GM19035 (cell line): ENCODE results near the gene CYP4F8.
"Not testable (repeated sequence)": the region's sequence is repeated elsewhere in the genome, so short reads cannot be mapped to it uniquely, and the experiment has no call there.

Experiments
- ATAC-seq: cut with Tn5 transposase; IDR thresholded peaks from one replicate; pipeline ENCODE4 v1.9.1; 2021; ENCODE audit not compliant: unreplicated experiment

The CYP4F8 gene, protein sequence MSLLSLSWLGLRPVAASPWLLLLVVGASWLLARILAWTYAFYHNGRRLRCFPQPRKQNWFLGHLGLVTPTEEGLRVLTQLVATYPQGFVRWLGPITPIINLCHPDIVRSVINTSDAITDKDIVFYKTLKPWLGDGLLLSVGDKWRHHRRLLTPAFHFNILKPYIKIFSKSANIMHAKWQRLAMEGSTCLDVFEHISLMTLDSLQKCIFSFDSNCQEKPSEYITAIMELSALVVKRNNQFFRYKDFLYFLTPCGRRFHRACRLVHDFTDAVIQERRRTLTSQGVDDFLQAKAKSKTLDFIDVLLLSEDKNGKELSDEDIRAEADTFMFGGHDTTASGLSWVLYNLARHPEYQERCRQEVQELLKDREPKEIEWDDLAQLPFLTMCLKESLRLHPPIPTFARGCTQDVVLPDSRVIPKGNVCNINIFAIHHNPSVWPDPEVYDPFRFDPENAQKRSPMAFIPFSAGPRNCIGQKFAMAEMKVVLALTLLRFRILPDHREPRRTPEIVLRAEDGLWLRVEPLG

GRCh38 chr19:15614507-15615379 lies at the start of gene CYP4F8:
Gene CYP4F8 (plus strand): TSS chr19:15615218. CDS start chr19:15615617, 399 bp downstream.
- ATAC-seq = no peak

- ATAC-seq = no peak
Measured at GRCh38 chr19:15570420-15570819, 44.6 kb upstream of the CYP4F8 start.

GRCh38 chr19:15575406-15575805 lies 39.6 kb upstream of the CYP4F8 start:
- ATAC-seq = no peak

DNA sequence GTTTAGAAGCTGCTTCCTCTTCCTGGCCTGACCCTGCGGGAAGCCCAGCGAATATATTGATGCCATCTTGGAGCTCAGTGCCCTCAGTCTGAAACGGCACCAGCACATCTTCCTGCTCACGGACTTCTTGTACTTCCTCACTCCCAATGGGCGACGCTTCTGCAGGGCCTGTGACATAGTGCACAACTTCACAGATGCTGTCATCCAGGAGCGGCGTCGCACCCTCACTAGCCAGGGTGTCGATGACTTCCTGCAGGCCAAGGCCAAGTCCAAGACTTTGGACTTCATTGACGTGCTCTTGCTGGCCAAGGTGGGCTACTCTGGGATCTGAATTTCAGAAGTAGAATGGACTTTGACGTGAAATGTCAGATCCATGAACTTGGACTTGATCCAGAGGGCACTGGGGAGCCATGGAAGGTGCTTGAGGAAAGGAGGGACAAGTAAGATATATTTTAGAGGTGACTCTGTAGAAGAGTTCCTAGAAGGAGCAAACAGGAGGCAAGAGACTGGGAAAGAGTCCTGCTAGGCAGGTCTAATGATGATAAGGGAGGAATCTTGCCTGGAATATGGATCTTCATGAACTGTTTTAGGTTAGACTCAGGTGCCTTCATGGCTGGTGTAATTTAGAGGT lies 38.4 kb upstream of the CYP4F8 start:
- no peak for ATAC-seq

DNA sequence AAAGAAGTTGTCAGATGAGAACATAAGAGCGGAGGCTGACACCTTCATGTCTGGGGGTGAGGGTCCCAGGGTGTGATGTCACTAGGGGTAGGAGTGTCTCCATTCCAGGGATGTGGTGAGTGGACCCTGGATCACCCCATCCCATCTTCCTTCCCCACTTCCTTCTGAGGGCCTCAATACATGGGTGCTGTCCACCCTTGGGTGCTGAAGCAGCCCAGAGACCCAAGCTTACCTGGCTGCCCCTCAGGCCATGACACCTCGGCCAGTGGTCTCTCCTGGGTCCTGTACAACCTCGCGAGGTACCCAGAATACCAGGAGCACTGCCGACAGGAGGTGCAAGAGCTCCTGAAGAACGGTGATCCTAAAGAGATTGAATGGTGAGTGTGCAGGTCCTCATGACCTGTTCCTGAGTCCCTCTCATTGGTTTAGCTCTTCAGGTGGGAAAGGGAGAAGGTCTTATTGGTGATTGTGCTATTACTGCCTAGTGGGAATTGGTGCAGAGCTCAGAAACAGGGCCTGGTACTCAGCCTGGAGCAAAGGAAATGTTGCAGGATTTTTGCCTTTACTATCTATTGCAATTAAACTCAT lies 37.7 kb upstream of the CYP4F8 start:
- no peak for ATAC-seq

GRCh38 chr19:15583346-15583745 lies 31.7 kb upstream of the CYP4F8 start:
- ATAC-seq = no peak

- no peak for ATAC-seq
Measured at GRCh38 chr19:15584095-15584494, 30.9 kb upstream of the CYP4F8 start.

GRCh38 chr19:15584541-15585115 lies 30.4 kb upstream of the CYP4F8 start:
- ATAC-seq = no peak

- ATAC-seq = no peak
Measured at GRCh38 chr19:15587663-15588062, 27.4 kb upstream of the CYP4F8 start.

DNA sequence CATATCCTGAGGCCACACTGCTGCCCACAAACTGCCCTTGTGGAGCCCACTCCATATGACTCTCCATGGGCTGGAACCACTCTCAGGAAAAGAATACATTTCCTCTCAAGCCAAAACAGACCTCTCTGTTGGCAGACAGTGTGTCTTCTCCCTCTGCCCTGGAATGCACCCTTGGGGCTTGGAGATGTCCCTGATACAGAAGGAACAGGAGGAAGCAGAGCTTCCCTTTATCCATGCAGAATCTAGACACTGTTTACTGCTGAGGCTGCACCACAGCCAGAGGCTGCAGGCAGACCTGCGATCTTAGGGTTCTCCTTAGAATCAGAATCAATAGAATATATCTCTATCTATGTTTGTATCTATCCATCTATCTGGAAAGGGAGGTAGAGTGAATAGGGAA lies 26.8 kb upstream of the CYP4F8 start:
- ATAC-seq = no peak

DNA sequence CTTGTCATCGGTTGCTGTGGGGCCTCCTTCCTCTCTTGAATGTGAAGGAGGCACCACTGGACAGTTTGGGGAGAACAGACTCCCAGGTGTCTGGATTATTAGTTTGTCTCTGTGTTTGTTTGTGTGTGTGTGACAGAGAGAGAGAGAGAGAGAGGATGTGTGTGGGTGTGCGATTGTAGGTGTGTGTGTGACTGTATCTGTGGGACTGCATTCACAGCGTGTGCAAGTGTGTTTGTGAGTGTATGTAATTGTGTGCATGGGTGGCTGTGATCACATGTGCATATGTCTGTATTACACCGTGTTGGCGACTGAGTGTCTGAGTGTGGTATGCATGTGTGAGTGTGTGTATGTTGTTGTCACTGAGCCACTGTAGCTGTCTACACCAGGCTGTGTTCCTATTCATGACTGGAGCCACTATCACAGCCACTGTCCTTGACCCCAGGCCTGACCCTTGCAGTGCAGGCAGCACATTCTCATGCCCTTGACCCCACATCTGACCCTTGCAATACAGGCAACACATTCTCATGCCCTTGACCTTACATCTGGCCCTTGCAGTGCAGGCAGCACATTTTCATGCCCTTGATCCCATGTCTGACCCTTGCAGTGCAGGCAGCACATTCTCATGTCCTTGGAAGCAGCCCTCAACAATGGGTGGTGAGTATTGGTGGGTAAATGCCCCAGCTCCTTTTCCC lies 25.1 kb upstream of the CYP4F8 start:
- no peak for ATAC-seq

DNA sequence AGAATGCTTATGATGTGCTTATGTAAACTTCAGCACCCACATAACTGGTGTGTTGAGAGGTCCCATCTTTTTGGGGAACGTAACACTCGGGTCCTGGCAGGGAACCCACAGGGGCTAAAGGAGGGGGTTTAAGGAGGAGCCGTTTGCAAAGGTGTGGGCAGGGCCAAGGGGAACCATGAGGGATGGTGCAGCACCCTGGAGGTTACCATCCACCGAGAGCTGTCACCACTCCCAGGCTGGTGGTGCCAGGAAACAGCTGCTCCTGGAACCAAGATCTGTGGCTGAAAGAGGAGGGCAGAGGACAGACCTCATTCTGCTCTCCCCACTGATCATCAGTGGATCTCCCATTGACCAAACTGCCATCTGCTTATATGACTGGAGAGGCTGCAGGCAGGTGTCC lies 23.2 kb upstream of the CYP4F8 start:
- ATAC-seq = no peak

DNA sequence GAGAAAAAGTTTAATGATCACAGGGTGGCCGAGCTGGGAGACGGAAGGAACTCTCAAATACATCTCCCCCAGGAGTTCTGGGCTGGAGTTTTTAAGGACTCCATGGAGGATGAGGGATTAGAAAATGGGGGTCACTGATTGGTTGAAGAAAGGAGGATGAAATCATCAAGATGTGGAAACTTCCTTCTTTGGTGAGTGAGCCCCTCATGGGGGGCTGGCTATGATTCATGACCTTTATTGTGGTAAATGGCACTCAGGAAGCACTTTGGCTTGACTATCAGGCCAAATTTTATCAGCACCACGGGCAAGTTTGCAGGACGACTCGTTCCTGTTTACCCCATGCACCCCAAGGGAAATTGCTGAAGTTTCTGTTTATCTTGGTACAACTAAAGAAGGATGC lies 22.5 kb upstream of the CYP4F8 start:
- ATAC-seq = not testable (repeated sequence)

GRCh38 chr19:15593766-15594165 lies 21.3 kb upstream of the CYP4F8 start:
- ATAC-seq = not testable (repeated sequence)

- no peak for ATAC-seq
Measured at GRCh38 chr19:15595069-15595468, 19.9 kb upstream of the CYP4F8 start.

- ATAC-seq = not testable (repeated sequence)
Measured at GRCh38 chr19:15607978-15608925, 6.8 kb upstream of the CYP4F8 start.

DNA sequence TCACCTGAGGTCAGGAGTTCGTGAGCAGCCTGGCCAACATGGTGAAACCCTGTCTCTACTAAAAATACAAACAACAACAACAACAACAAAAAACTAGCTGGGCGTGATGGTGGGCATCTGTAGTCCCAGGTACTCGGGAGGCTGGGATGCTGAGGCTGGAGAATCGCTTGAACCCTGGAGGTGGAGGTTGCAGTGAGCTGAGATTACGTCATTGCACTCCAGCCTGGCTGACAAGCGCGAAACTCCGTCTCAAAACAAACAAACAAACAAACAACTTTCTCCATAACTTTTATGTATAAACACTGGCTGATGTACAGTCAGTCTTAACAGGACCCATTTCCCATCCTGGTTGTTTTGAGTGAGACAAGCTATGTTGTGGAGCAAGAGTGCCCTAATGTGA lies 5.8 kb upstream of the CYP4F8 start:
- no peak for ATAC-seq

DNA sequence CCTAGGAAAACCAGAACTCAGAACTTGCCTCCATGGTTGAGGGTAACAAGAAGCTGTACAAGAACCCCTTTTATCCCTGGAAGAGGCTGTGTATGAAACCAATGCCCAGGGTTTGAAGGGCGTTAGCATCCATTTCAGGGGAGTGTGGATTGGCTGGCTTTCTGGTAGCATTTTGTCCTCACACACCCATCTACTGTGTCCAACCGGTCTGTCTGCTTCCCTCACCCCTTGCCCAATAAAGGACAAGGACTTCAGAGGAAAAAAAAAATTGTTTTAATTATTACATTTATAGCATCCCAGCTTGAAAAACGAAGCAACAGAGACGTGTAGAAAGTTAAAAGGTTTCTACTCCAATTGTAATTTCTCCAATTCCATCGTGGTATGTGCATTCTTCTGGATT lies 2.7 kb upstream of the CYP4F8 start:
- ATAC-seq = no peak

- no peak for ATAC-seq
Measured at GRCh38 chr19:15613338-15613737, 1.7 kb upstream of the CYP4F8 start.
